Amniotic epithelial cell (primary cell): ENCODE data around the gene SLC23A2.

Experiments used
- DNase-seq: peaks from one replicate; pipeline ENCODE4 v3.0.0-alpha.2; 2010; ENCODE audit warnings: low read depth

Gene SLC23A2

DNA sequence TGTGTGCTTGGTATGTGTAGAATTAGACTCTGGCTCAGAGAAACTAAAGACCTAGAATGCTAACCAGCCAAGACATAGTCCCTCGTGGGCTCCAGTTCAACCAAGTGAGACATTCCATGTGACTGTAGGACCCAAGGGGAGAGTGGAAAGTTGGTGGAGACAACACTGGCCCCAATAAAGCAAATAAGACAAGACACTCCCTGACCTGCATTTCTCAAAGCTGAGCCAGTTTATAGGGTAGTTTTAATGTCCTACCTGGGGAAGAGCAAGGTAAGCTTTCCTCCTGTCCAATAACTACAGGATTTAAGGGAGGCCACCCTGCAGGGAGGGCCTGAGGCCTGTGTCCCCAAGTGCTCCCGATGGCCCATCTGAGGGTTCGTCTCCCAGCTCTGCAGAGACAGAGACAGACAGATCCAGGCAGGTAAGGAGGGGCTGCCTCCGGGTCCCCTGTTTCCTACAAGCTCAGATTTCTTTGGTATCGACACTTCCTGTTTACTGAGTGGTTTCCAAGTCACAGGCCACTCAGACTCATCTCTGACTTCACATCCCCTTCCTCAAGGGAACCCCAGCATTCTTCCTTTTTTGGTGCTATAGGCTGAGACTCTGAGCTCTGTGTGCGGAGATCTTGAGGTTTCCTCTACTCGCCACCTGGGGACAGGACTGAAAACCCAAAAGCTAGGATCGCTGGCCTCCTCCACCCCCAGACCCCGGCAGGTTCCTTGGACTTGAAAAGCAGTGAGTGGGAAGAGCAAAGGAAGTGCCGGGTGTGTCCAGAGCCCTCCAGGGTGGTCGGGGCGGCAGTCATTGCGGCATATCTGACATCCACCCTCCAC lies 187.2 kb downstream of the SLC23A2 start:
- DNase-seq: no peak

DNA sequence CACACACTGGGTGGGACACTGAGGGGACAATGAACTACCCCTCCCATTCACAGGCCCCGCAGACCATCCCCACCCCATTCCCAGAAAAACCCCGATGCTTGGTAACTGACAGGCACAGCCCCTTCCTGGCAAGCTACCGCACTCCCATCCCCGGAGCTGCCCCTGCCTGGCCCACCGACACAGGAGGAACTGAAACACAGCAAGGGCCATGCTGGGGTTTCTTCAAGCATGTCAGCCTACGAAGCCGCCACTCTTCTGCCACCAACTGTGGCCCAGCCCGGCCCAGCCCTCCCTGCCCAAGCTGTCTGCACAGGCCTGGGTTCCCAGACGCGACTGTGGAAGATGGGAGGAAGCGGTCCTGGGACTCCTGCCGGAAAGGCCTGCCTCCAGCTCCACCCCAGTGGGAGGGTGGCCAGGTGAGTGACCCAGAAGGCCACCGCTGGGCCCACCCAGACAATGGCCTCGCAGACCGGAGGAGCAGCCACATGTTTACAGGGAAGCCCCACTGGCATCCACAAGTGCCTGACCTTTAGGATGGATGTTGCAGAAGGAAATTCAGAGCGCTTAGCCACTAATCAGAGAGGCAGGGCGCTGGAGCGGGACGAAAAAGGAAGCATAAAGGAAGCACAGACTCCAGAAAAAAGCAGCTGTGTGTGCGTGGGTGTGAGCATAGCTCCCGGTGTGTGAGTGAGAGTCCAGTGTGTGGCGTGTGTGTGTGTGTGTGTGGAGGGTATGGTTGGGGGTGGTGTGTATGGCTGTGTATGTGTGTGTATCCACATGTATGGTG lies 188.0 kb downstream of the SLC23A2 start:
- no peak for DNase-seq

DNA sequence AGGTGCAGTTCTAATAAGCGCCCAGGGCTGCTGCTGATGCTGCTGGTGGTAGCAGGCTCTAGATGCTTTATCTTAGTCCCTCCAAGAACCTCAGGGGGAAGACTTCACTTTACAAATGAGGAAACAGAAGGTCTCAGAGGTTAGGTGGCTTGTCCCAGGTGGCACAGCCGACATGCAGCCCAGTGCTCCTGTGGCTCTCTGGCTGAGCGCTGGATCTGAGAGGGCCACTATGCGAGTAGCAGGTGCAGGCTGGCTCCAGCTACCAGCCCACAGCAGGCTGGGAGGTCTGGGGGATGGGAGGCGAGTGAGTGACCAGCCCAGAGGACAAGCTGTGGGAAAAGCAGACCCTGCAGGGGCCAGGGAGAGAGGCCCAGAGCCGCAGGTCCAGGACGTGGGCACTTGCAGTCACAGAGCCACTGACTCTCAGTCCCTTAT lies 188.7 kb downstream of the SLC23A2 start:
- DNase-seq: no peak

DNA sequence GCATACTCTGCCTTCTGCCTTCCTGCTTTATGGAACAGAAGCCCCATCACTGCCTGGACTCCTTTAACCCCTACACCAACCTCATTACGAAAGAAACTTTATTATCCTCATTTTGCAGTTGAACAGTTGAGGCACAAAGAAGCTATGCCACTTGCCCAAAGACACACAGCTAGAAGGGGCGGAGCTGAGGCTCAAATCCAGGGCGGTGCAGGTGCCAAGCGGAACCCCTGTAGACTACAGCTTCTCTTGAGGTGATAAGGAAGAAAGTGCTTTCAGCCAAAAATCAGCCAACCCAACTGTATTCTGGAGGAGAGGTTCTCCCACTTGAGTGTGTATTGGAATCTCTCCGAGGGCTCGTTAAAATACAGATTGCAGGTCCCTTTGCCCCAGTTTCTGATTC lies 189.1 kb downstream of the SLC23A2 start:
- DNase-seq: no peak

DNA sequence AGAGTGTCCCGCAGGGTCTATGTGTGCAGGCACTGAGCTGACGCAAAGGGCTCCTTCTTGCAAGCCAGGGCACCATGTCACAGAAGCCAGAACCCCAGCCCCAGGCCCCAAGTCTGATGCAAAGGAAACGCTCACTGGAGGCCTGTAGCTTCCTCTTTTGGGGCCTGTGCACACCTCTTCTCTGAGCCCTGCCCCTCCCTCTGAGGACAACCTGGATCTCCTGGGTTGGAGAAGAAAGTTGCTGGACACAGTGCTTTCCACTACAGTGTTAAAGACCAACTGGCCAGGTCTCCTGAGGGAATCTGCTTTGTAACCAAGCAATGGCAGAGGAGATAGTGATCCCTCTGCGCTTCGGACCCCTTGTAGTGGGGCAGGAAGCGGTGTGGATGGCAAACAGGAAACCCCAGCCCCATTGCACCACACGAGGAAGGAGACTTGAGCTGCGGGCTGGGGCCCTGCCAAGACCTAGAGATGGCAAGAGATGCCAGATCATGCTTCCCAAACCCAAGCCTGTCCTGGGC lies 189.6 kb downstream of the SLC23A2 start:
- no peak for DNase-seq

DNA sequence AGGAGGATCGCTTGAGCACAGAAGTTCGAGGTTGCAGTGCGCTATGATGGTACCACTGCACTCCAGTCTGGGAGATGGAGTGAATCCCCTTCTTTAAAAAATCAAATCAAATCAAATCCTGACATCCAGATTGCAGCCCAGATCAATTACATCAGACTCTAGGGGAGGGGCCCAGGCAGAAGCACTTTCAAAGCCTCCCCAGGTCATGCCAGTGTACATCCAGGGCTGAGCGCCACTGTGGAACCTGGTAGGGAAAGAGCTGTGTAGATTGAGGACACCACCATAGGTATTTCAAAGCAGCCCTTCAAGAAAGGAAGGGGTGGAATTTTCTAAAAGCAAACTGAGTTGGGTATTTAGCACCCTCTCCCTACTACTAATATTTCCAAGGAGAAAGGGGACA lies 190.1 kb downstream of the SLC23A2 start:
- DNase-seq: no peak

DNA sequence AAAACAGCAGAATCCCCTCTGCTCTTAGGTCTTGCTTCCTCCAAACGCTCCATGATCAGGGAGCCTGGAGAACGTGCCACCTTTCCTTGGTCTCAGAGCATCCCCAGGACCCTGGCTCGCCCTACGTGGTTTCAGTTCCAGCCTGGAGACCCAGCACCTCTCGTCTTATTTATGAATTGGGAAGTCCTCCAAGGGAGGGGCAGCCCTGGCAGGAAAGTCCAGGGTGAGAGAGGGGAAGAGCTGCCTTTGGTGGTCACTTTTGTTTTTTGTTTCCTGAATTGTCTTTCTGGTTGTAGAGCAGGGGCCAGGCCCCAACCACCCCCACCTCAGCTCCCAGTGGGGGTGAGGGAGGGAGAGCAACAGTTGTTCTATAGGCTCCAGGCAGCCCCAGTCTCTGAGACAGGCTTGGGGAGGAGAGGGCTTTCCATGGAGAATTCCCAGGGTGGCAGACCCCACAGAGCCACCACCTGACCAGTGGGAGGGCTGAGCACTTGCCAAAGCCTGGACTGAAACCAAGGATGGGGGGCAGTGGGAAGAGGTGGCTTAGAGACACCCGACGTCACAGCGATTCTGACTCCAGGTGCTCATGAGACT lies 190.8 kb downstream of the SLC23A2 start:
- DNase-seq: no peak

DNA sequence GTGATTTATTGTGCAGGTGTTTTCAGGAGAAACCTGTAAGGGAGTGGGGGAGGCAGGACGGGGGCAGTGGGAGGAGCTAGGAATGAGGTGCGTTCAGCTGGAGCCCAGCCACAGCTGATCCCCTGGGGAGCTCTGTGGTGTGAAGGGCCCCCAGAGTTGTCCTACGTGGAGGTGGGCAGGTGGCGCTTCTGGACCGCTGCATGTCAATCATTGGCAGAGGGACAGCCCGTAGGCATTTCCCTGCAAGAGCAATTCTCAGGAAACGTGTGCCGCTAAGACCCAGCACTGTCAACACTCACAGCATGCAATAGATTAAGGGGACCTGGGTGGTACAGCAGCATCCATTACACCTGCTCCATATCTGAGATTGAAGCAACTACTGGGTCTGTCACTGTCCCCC lies 191.6 kb downstream of the SLC23A2 start:
- no peak for DNase-seq

DNA sequence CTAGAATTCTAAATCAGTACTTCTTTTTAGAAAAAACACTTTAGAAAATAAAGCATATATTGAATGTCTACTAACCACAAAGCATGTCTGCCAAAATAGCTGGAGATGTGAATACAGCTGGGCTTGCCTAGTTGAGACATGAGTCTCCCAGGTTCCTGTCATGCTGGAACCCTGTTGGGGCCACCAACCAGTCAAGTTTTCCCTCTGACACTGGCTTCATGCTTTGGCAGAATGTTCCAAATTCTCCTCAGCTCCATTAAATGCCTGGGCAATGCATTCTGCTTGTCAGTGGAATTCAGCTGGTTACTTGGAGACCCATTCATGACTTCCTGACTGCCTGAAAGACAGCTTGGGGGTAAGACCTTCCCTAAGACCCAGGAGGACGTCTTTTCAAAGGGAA lies 192.4 kb downstream of the SLC23A2 start:
- no peak for DNase-seq

DNA sequence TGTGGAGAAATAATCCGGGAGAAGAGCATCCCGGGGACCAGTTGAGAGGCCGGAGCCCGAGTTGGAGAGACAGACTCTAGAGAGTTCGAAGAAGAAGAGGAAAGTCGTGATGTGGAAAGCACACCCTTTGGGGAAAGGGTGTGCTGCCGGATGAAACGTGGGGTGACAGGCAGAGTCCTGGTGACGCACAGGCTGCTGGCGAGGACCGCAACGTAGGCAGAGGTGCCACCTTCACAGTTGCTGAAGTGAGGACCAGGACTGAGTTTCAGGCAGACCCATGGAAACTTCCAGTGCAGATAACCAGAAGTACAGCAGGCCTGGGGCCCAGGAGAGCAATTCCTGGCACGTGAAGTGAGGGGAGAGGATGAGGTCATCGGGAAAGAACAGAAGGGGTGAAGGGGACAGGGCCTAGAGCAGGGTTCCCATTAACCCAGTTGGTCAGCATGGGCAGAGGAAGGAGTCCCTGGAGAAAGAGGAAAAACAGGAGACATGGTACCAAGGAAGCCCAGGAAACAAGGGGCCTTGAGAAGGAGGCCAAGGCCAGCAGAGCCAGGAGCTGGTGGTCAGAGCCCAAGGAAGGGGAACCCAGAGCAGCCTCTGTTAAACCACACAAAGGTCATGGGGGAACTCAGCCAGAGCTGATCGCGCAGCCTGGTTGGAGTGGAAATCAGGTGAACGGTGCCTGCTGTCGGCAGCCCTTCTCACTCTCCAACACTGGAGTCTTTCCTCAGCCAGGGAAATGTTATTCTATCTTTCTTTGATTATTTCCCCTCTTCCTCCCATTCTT lies 195.5 kb downstream of the SLC23A2 start:
- no peak for DNase-seq

DNA sequence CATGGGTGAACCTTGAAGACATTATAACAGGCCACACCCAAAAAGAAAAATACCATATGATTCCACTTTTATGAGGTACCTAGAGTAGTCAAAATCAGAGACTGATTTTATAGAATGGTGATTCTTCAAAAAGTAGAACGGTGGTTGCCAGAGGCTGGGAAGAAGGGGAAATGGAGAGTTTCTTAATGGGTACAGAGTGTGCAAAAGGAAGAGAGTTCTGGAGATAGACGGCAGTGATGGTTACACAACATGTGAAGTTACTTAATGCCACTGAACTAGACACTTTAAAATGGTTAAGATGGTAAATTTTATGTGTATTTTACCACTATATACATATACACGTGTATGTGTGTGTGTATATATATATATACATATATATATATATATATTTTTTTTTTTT lies 198.8 kb downstream of the SLC23A2 start:
- no peak for DNase-seq
